ENCODE data around the gene MAP3K9.
"Not testable (repeated sequence)": the region's sequence is repeated elsewhere in the genome, so short reads cannot be mapped to it uniquely, and the experiment has no call there.

The MAP3K9 gene

GRCh38 chr14:70704960-70705359, 104.4 kb downstream of the MAP3K9 start:
- no peak for TF ChIP-seq CTCF (conservative IDR thresholded peaks at IDR 0.05)
- no peak for TF ChIP-seq ZFX (IDR thresholded peaks at IDR 0.05)
- no peak overlapping the region for H3K27ac ChIP-seq

GRCh38 chr14:70703621-70704168, 105.6 kb downstream of the MAP3K9 start:
- H3K27ac ChIP-seq = not testable (repeated sequence)

- TF ChIP-seq CTCF (conservative IDR thresholded peaks at IDR 0.05) (no peak), ZFX (IDR thresholded peaks at IDR 0.05) (no peak)
These were observed 107.2 kb downstream of the MAP3K9 start for GRCh38 chr14:70702161-70702560.

GRCh38 chr14:70701610-70702009, 107.7 kb downstream of the MAP3K9 start:
- no peak overlapping the region for H3K27ac ChIP-seq
- TF ChIP-seq CTCF (conservative IDR thresholded peaks at IDR 0.05) (no peak), ZFX (IDR thresholded peaks at IDR 0.05) (no peak)

More at GRCh38 chr14:70702161-70702560, 107.2 kb downstream of the MAP3K9 start:
- no peak overlapping the region for H3K27ac ChIP-seq

- no peak overlapping the region for H3K27ac ChIP-seq
- TF ChIP-seq CTCF (conservative IDR thresholded peaks at IDR 0.05) = no peak
- TF ChIP-seq ZFX (IDR thresholded peaks at IDR 0.05) = no peak
These were observed 108.2 kb downstream of the MAP3K9 start for GRCh38 chr14:70700955-70701585.

GRCh38 chr14:70699646-70700045, 109.7 kb downstream of the MAP3K9 start:
- TF ChIP-seq CTCF (conservative IDR thresholded peaks at IDR 0.05) (no peak), ZFX (IDR thresholded peaks at IDR 0.05) (no peak)
- no peak overlapping the region for H3K27ac ChIP-seq

GRCh38 chr14:70698288-70698687, 111.0 kb downstream of the MAP3K9 start:
- TF ChIP-seq CTCF (conservative IDR thresholded peaks at IDR 0.05) (no peak), ZFX (IDR thresholded peaks at IDR 0.05) (no peak)
- no peak overlapping the region for H3K27ac ChIP-seq

GRCh38 chr14:70697701-70698100, 111.6 kb downstream of the MAP3K9 start:
- no peak overlapping the region for H3K27ac ChIP-seq
- TF ChIP-seq ZFX (IDR thresholded peaks at IDR 0.05) (no peak), CTCF (conservative IDR thresholded peaks at IDR 0.05) (no peak)
